Stimulated activated CD4-positive, alpha-beta T cell treated with anti-CD3 and anti-CD28 coated beads, Interleukin-4, amount 100 ng/mL, for 48 hours (primary cell): Measurements from ENCODE around the gene TOM1L2.

Experiments used
- DNase-seq, 2 donors: peaks; one replicate each; pipeline ENCODE4 v3.0.0-alpha.2; 2020; ENCODE audit warnings: low read depth in 2 of 2

Gene TOM1L2

GRCh38 chr17:17899486-17899885, 72.7 kb downstream of the TOM1L2 start:
- DNase-seq: no peak

GRCh38 chr17:17898673-17899072, 73.5 kb downstream of the TOM1L2 start:
- no peak for DNase-seq

DNA sequence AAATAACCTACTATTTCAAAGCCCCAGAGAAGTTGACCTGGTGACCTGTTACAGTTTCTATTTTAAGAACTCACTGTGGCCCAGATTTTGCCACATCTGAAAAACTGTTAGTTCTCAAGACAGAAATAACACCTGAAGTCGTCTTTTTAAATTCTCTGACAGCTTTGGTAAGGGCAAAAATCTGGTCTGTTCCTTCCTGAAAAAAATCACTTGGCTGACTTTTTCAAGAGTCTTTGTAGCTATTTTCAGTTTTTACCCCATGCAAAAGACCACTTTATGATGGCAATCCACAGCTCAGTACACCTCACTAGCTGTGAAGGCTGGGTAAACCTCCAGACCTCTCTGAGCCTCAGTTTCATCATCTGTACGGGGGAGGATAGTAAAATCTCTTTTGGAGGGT, 74.8 kb downstream of the TOM1L2 start:
- no peak for DNase-seq

GRCh38 chr17:17896746-17897145, 75.5 kb downstream of the TOM1L2 start:
- no peak for DNase-seq

DNA sequence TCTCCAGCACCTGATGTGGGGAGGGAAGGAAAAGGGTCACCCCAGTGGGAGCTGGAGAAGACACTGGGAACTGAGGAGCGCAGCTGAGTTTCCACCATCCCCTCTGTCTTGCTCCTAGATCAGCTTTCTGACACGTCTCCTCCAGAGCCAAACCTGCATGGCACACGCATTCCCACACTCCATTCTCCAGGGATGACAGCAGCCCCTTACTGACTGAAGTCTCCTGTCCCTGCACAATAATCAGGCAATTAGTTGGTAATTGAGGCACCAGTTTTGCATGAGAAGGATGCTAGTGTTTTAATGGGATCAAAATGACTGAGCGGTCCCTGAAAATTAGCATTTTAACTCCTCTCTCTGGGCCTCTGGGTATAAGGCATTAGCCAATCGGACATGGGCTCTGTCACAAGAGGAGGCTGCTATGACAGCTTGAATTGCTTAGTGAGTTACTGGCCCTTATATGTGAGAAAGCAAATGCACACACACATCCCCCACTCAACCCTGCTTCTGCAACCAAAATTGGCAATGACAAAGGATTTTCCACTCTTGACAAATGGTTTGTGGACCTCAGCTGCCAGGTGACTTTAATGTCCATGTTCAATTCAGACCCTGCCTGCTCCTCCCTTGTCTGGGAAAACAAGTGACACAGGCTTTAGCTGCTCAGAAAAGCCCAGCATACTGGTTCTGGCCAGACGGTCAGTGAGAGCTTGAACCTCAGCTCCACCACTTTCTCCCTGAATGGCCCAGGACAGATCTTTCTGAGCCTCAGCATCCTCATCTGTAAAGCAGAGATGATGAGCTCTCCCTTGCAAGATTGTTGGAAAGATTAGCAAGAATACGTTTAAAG, 78.2 kb downstream of the TOM1L2 start:
- DNase-seq: no peak

DNA sequence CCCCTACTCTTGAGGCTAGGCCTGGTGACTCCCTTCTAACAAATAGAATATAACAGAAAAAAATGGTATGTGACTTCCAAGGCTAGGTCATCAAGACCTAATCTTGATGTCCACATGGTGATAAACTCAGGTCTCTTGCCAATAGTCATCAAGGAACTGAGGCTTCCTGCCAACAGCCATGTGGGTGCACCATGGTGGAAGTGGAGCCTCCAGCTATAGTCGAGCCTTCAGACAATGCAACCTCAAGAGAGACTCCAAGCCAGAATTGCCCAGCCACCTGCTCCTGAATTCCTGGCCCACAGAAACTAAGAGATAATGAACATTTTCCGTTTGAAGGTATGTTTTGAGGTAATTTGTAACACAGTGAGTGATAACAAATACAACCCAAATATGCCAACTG, 79.5 kb downstream of the TOM1L2 start:
- DNase-seq: no peak

DNA sequence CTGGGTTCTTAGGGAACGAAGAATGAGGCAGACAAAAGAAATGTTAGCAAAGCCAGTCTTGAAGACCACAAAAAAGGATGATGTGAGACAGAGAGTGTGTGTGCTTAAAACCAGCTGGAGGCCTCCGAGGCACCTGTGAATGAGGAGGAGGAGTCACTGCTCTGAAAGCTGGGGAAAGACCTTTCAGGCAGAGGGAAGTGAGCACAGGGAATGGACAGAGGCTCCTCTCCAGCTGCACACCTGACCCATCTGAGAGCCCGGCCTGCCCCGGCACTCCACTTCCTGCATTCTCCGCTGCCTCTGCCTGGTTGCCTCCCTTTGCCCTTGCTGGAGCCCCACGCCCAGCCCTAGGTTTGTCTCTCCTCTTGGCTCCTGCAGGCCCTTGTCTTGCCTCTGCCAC, 80.2 kb downstream of the TOM1L2 start:
- DNase-seq: no peak

DNA sequence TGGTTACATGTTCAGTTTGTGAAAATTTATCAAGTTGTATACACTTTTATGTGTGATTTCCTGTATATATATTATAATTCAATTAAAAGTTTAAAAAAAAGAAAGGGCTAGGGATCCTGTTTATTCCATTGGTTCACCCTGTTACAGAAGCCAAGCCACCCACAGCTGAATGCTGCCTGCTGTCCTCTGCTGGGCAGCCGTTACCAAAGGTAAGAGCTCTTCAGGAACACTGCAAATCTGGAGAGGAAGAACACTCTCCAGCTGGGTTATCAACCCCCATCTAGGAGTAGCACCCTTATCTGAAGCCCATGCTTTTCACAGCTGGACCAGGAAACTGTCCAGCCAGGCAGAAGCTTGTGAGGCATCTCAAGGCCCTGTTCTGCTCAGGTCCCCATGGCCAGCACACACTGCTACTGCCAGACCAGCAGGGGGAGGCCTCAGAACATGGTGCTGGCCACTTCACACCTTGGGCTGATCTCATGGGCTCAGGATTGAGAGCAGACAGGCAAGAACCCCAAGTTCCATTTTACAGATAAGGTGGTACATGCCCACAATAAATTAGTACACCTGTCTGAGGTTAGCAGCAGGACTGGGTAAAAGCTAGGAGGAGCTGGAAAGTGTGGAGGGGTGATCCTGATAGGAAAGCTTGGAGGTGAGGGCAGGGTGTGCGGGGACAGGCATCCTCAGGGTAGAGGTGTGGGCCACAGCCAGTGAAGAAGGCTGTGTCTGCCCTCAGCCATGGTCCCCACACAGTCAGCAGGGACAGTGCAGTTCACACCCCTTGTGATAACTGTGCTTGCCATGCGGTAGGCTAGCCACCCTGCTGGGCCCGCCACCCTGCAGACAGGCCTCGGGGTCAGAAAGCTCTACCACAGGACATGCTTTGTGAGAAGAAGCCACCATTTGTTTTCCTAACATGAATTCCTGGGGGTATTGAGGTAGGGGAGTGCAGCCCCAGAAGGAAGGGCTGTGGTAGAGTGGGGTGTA, 81.1 kb downstream of the TOM1L2 start:
- DNase-seq: peak; percentile 12 to 16

GRCh38 chr17:17889922-17890321, 82.3 kb downstream of the TOM1L2 start:
- no peak for DNase-seq

- DNase-seq: no peak
Measured at GRCh38 chr17:17888821-17889220, 83.4 kb downstream of the TOM1L2 start.

- no peak for DNase-seq
Measured at GRCh38 chr17:17888371-17888770, 83.8 kb downstream of the TOM1L2 start.

GRCh38 chr17:17887752-17888304, 84.4 kb downstream of the TOM1L2 start:
- DNase-seq: no peak

DNA sequence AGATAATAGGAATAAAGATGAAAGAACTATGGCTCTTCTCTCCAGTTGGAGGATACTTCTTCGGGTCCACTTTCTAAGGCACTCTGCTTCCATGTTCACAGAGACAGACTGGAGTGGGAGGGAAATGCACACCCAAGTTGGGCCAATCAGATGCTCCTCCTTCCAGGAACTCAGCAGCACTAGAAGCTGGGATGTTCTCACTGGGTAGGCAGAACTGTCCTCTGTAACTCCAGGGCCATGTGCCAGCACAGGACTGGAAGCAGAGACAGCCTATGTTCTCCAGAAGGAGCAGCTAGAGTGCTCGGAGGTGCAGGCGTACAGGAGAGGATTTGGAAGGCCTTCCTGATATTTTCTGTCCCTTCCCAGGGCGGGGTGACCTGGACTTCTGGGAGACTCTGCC, 85.5 kb downstream of the TOM1L2 start:
- no peak for DNase-seq

- no peak for DNase-seq
Measured at GRCh38 chr17:17886226-17886625, 86.0 kb downstream of the TOM1L2 start.

DNA sequence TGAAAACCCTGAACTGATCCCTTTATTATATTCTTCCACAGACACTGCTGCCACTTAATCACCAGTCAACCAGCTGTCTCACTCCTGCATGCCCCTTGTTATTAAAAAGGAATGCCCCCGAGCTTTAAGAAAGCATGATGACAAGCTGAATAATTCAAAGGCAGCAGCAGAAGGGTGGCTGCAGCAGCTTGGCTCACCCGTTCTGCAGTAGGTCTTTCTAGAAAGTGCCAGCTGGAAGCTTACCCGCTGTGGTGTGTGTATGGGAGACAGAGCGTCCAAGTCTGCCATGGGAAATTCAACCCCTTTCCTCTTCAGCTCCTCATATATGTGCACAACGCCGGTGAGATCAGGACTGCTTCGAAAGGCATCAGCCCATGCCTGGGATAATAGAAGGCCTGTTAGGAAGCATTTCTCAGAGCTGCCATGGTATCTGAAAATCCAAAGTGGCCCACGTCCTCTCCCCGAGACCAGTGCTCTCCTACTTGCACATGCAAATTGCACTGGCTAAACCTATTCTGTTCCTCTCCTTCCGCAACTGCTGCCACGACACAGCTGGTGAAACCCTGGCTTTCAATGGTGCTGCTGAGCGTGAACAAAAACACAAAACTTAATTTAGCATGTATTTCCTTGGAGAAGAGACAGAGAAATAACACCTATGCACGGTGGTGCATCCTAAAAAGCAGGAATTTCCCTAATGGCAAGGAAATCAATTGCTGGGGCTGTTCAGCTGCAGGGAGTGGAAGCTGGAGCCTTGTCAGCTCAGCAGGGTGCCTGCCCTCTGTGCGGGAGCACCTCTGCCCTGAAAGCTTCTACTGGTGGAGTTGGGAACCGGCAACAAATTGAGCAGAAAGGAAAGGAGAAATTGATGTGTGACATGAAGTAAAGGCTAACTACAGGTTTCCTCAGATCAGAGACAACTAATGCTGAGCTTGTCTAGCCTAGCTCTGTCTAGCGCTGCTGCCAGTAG, 87.5 kb downstream of the TOM1L2 start:
- no peak for DNase-seq

DNA sequence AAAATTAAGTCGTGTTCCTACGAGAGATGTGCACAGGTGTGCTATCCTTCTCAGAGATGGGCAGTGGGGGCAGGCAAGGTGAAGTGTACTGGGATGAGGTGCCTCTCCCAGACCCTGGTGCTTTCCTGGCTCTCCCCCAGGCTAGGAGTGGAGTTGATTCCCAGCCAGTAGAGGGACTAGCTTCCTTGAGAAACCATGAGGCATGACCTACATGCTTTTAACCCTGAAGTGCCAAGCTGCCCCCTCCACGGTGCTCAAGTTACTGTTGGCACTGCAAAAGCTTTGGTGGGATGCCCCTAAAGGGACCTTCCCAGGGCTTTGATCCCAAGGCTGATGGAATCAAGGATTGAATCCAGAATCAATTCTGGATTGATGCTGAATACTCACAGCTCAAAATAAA, 88.4 kb downstream of the TOM1L2 start:
- no peak for DNase-seq

DNA sequence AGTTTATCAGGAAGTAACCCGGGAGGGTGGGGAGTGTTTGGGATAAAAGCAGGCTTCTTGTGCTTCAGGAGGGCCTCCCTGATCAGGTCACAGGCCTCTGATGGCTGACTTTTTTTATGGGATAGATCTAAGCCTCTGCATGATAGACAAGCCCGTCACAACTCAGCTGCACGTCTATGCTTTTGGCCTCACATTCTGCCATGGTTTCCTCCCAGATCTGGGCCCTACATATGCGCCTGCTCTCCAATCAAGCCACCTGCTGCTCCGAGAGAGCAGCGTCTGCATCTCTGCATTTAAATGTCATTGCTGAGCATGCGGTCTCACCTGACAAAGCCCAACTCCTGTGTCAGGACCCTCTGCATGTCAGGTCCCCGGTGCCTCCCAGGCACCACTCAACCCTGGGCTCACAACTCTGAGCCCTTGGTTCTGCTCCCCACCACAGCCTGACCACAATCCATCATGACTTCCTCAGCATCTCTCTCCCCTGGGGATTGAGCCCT, 90.1 kb downstream of the TOM1L2 start:
- DNase-seq: no peak

GRCh38 chr17:17880577-17881196, 91.5 kb downstream of the TOM1L2 start:
- DNase-seq: no peak

GRCh38 chr17:17877529-17878358, 94.5 kb downstream of the TOM1L2 start:
- no peak for DNase-seq
